Gastrocnemius medialis (tissue), 4 donors: ENCODE measurements around the gene CFAP53.

Source experiments
- POLR2A ChIP-seq, 2 donors: fragments of 450-650 bp; IDR thresholded peaks; one replicate each; pipeline ENCODE4 v1.6.1; 2017; ENCODE audit warnings: antibody characterized with exemption in 2 of 2, mild to moderate bottlenecking in 2 of 2, moderate library complexity in 2 of 2
- TF ChIP-seq, protein P1 (sequence below), 5 experiments: fragments of 450-650 bp in 3 of 5; fragments of 200-600 bp in 2 of 5; sonication (generic) in 2 of 5; IDR thresholded peaks in 4 of 5; conservative IDR thresholded peaks in 1 of 5; 1 replicate in 4 of 5; 2 replicates in 1 of 5; pipeline ENCODE4 v1.5.1; 2016 to 2019; ENCODE audit warnings: antibody characterized with exemption in 5 of 5, mild to moderate bottlenecking in 3 of 5, moderate library complexity in 3 of 5

- TF ChIP-seq, protein P1, sequence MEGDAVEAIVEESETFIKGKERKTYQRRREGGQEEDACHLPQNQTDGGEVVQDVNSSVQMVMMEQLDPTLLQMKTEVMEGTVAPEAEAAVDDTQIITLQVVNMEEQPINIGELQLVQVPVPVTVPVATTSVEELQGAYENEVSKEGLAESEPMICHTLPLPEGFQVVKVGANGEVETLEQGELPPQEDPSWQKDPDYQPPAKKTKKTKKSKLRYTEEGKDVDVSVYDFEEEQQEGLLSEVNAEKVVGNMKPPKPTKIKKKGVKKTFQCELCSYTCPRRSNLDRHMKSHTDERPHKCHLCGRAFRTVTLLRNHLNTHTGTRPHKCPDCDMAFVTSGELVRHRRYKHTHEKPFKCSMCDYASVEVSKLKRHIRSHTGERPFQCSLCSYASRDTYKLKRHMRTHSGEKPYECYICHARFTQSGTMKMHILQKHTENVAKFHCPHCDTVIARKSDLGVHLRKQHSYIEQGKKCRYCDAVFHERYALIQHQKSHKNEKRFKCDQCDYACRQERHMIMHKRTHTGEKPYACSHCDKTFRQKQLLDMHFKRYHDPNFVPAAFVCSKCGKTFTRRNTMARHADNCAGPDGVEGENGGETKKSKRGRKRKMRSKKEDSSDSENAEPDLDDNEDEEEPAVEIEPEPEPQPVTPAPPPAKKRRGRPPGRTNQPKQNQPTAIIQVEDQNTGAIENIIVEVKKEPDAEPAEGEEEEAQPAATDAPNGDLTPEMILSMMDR (IDR thresholded peaks at IDR 0.05 in 4 of 5, conservative IDR thresholded peaks at IDR 0.05 in 1 of 5): peak in 4 of 5 experiments; percentile 25 to 71 (median 62)
- no peak for TF ChIP-seq POLR2A (IDR thresholded peaks at IDR 0.05)
Measured at GRCh38 chr18:50268022-50268747, 1.9 kb upstream of the CFAP53 start.
